Activated CD8-positive, alpha-beta memory T cell treated with anti-CD3 and anti-CD28 coated beads for 24 hours (primary cell): ENCODE data around the gene SMARCD2.
"Not testable (repeated sequence)": the region's sequence is repeated elsewhere in the genome, so short reads cannot be mapped to it uniquely, and the experiment has no call there.

Experiments
- DNase-seq: peaks from one replicate; pipeline ENCODE4 v3.0.0-alpha.2; 2020

SMARCD2 gene

DNA sequence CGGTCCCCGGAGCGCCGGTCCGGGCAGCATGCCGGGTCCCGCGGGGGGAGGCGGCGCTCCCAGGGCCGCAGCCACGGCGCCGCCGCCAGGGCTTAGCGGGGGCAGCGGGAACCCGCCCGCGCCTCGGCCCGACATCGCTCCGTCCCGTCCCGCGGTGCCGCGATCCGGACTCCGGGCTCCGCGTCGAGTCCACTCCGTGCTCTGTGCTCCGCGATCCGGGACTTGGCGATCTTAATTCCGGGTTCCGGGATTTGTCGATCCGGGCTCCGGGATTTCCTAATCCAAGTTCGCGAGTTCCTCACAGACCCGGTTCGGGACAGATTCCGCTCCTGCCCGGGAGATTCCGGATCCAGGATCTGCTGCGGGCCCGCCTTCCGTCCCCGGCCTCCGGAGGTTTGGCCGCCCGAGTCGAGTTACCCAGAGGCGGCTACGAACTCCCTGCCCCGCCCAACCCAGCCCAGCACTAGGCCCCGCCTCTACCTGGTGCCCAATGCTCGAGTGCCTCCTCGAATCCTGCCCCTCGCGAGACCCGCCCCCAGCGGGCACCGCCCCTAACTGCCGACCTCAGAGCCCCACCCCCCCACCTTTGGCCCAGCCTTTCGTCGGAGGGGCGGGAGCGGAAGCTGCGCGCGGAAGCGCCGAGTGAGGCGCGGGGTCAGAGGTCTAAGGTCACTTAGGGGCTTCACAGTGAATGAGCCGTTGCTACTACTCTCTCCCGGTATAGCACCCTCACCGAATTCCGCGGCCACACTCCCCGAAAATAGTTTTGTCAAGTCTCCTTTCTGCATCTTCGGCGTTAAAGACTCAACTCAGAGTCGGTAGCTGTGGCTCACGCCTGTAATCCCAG lies at the start of gene SMARCD2:
SMARCD2 (minus strand) TSS at position 146 of the 847 bp plus-strand sequence; CDS start at position 135, 11 bp downstream.
- DNase-seq: peak; percentile 99

DNA sequence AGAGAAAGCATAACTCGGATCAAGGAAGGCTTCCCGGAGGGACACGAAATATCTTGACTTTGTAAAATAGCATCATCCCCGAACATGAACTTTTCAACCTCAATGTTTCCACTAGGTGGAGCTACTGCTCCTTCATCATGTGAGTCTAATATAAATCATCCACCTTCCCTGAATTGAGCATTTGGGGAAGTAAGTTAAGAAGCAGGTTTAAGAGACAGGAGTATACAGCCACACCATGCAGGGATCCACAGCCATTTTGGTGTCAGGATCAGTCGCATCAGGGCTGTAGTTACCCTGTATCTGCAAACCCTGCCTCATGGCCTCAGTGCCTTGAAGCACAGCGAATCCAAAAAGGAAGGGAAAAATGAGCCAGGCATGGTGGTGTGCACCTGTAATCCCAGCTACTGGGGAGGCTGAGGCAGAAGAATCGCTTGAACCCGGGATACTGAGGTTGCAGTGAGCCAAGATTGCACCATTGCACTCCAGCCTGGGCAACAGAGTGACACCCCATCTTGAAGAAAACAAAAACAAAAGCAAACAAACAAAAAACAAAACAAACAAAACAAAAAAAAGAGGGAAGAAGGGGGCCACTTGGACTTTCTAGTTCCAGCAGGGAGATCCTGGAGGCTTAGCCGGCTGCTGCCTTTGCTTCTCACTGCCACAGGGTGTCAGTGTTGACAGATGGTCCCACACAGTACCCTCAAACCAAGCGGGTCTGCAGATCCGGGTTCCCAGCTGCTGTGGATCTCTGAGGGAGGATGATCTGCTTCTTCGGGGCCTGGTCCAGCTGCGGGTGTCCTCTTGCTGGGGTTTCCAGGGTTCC lies 46.8 kb upstream of the SMARCD2 start:
- DNase-seq: peak; percentile 54

DNA sequence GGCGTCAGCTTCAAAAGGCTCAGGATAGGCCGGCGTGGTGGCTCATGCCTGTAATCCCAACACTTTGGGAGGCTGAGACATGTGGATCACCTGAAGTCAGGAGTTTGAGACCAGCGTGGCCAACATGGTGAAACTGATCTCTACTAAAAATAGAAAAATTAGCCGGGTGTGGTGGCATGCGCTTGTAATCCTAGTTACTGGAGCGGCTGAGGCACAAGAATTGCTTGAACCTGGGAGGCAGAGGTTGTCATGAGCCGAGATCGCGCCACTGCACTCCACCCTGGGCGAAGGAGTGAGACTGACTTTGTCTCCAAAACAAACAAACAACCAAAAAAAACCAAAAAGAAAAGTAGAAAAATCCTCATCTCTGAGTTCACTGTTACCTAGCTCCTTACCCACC lies 42.6 kb upstream of the SMARCD2 start:
- peak; percentile 9 for DNase-seq

- not testable (repeated sequence) for DNase-seq
Observed at GRCh38 chr17:63882626-63883126, 40.2 kb upstream of the SMARCD2 start.

DNA sequence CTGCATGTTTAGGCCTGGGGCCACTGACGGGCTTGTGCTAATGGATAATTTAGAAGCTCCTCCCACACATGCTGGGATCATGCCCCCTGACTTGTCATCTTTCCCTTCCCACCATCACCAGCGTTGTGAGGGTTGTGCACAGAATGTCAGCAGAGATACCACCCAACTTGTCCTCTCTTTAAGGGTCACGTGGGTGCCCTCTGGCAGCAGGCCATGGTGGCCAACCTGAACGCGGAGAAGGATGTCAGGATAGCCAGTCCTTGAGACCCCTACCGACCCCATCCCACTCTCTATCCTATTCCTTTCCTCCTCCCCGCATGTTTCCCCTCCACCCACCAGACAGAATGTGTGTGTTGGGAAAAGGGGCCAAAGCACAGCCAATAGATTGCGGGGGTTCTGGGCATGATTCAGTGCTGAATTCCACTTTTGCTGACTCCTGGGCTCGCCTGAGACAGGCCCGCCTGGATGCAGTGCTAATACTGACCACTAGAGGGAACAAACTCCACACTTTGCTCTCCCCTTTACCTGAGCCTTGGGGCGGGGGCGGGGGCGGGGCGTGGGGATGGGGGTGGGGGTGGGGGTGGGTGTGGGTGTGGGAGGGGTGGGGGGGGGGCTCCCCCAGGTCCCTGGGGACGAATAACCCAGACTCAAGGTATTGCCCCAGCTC lies 39.6 kb upstream of the SMARCD2 start, which contains the start of gene GH2:
GH2 (minus strand) TSS at position 10 of the 667 bp plus-strand sequence. CDS start 143 bp downstream, outside the sequence.
- DNase-seq: peak; percentile 77

- not testable (repeated sequence) for DNase-seq
Observed at GRCh38 chr17:63881337-63881736, 38.9 kb upstream of the SMARCD2 start.

- no peak for DNase-seq
Observed at GRCh38 chr17:63880706-63881105, 38.2 kb upstream of the SMARCD2 start.

DNA sequence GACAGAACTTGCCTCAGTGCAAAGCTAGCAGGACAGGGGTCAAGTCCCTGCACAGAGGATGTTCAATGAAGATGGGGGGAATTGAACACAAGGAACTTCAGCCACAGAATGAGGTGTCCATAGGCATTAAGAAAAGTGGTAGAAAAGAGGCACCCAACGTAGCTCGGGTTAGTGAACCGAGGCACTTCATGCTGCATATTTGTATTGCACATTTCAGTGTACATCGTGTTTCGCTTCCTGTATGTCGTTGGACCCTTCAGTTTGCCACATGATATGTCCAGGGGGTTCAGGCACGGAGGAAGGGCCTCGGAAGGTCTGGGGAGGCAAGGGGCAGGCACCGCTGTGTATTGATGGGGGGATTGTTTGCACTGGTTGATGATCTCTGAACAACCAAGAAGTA lies 35.9 kb upstream of the SMARCD2 start:
- not testable (repeated sequence) for DNase-seq

- not testable (repeated sequence) for DNase-seq
Observed at GRCh38 chr17:63874693-63875092, 32.2 kb upstream of the SMARCD2 start.

DNA sequence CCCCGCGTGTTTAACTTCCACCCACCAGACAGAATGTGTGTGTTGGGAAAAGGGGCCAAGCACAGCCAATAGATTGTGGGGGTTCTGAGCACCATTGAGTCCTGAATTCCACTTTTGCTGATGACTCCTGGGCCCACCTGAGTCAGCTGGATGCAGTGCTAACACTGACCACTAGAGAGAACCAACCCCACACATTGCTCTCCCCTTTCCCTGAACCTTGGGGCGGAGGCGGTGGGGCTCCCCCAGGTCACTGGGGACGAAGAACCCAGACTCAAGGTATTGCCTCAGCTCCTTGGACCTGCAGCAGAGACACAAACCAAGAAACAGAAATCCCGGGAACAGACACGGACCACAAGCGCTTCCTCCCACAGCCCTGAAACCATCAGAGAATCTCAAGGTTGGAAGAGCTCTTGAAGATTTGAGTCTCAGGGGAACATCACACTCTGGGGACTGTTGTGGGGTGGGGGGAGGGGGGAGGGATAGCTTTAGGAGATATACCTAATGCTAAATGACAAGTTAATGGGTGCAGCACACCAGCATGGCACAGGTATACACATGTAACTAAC lies 31.7 kb upstream of the SMARCD2 start:
- DNase-seq: not testable (repeated sequence)

DNA sequence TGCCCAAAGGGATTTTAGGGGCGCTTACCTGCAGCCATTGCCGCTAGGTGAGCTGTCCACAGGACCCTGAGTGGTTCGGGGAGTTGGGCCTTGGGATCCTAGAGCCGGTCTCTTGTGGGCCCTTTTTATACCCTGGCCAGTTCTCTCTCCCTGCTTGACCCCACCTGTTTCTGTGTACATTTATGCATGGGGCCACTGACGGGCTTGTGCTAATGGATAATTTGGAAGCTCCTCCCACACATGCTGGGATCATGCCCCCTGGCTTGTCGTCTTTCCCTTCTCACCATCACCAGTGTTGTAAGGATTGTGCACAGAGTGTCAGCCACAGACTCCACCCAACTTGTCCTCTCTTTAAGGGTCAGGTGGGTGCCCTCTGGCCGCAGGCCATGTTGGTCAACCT lies 31.1 kb upstream of the SMARCD2 start, which contains the start of gene CSH2:
CSH2 (minus strand) TSS at position 101 of the 400 bp plus-strand sequence; CDS start at position 38, 63 bp downstream.
- not testable (repeated sequence) for DNase-seq

DNA sequence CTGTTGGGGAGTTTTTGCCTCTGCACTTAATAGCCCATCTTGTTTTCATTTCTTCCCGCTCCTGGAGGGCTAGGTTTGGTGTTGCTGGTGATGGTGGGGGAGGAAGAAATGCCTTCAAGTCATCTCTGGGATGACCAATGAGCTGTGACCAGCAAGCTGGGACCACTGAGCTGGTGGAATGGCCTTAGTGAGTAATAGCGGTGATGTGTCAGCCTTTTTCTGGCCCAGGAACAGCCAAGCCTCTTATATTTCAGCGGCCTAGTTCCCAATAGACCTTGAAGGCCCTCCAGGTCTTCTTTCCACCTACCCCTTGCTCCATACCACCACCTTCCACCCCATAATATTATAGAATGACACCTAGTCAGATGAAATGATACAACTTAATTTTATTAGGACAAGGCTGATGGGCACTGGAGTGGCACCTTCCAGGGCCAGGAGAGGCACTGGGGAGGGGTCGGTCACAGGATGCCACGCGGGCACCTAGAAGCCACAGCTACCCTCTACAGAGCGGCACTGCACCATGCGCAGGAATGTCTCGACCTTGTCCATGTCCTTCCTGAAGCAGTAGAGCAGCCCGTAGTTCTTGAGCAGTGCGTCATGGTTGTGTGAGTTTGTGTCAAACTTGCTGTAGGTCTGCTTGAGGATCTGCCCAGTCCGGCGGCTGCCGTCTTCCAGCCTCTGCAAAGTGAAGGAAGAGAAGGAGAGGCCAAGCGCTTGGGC lies 29.3 kb upstream of the SMARCD2 start:
- DNase-seq: not testable (repeated sequence)

GRCh38 chr17:63870292-63870665 lies 27.8 kb upstream of the SMARCD2 start:
- DNase-seq: not testable (repeated sequence)

- not testable (repeated sequence) for DNase-seq
Observed at GRCh38 chr17:63869491-63870291, 27.2 kb upstream of the SMARCD2 start.

GRCh38 chr17:63866625-63867024 lies 24.1 kb upstream of the SMARCD2 start:
- not testable (repeated sequence) for DNase-seq

DNA sequence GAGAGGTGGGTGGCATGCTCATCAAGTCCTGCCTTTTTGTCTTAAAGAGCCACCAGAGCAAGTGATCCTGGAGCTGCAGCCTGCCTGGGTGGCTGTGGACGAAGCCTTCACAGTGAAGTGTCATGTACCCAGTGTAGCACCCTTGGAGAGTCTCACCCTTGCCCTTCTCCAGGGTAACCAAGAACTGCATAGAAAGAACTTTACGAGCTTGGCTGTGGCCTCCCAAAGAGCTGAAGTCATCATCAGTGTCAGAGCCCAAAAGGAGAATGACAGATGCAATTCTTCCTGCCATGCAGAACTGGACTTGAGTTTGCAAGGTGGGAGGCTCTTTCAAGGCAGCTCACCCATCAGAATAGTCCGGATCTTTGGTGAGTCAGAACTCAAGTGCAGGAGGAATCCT lies 16.8 kb upstream of the SMARCD2 start:
- no peak for DNase-seq

DNA sequence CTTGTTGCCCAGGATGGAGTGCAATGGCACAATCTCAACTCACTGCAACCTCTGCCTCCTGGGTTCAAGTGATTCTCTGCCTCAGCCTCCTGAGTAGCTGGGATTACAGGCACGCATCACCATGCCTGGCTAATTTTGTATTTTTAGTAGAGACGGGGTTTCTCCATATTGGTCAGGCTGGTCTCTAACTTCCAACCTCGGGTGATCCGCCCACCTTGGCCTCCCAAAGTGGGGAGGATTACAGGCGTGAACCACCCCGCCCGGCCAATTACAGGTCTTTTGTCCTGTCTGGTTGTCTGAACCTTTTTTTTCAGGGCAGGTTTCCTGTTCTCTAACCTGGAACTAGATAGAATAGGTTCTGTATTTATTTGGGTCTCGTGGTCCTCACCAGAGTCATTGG lies 13.9 kb upstream of the SMARCD2 start:
- DNase-seq: not testable (repeated sequence)

DNA sequence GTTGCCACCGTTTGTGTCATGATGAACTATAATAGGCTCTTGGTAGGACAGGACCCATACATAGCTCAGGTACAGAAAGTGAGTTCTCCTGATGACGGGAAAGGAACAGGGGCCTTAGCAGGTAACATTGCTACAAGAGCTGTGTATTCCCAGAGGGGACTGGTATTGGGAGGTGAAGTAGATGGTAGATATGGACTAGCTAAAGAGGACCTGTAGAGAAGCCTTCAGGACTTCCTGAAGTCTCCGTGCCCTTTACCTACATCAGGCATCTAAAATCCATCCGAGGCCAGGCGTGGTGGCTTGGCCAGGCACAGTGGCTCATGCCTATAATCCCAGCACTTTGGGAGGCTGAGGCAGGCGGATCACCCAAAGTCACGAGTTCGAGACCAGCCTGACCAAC lies 12.7 kb upstream of the SMARCD2 start:
- DNase-seq: no peak

DNA sequence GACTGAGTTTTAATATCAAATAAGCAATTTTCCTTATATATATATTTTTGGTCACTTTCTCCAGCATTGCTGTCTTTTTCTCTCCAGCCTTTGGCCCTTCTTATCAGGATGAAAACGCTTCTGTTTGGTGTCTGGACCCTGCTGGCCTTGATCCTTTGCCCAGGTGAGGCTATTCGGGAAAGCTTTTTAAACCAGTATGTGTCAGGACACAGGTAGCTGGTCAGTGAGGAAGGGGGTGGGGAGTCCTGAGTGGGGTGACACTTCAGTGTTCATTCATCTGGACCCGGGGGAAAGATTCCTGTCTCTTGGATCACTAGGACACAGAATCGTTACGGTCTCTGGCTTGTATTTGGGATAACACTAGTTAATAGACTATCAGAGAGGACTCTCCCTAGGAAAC lies 12.2 kb upstream of the SMARCD2 start:
- DNase-seq: no peak

DNA sequence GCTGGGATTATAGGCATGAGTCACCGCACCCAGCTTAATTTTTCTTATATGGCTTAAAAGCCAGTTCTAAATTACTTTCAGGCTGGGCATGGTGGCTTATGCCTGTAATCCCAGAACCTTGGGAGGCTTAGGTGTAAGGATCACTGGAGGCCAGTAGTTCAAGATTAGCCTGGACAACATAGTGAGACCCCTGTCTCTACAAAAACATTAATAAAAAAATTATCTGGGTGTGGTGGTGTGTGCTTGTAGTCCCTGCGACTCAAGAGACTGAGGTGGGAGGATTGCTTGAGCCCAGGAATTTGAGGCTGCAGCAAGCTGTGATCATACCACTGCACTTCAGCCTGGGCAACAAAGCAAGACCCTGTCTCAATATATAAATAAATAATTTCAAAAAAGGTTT lies 10.8 kb upstream of the SMARCD2 start:
- DNase-seq: no peak

DNA sequence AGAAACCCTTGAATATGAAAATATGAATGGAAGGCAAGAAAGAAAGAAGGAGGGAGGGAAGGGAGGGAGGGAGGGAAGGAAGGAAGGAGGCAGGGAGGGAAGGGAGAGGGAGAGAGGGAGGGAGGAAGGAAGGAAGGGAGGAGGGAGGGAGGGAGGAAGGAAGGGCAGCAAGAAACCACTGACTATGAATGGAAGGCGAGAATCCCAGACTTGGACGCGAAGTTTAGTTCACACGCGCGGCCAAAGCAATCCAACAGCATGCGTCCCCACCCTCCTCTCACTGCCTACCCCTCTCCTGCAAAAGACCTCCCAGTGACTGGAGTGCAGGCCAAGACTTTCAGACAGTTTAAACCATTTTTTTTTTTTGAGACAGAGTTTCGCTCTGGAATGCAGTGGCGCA lies 7.9 kb upstream of the SMARCD2 start:
- DNase-seq: no peak
